ENCODE measurements around the gene NDUFS8.

Gene NDUFS8

GRCh38 chr11:68083517-68083916, 53.0 kb downstream of the NDUFS8 start:
- peaks cover 20% of the 10 kb centered on the region for H3K79me1 ChIP-seq (replicated peaks; ENCODE audit: low read length, poor library complexity, severe bottlenecking)
- no peak overlapping the region for H4K8ac ChIP-seq (ENCODE audit: low read length)
- H2AFZ ChIP-seq (ENCODE audit: low read depth, low read length) = no peak overlapping the region
- H3K36me3 ChIP-seq (ENCODE audit: control insufficient read depth in 1 of 2, insufficient read depth in 2 of 2, low read depth in 1 of 2, low read length in 2 of 2) = peaks cover 9 to 18% of the 10 kb centered on the region in 2 experiments
- H3K18ac ChIP-seq (ENCODE audit: low read depth in 1 of 2, low read length in 2 of 2) = no peak overlapping the region
- no peak overlapping the region for H3K4me2 ChIP-seq (ENCODE audit: low read length, poor library complexity, severe bottlenecking)
- no peak overlapping the region for H3K9ac ChIP-seq (ENCODE audit: low read length)
- no peaks in the 10 kb centered on the region for H3K9me3 ChIP-seq (ENCODE audit: control insufficient read depth, low read length)
- no peak overlapping the region for H2BK5ac ChIP-seq (ENCODE audit: low read depth, low read length, poor library complexity, severe bottlenecking)
- WGBS = 97% methylated on average over 3 of the region's 3 CpGs
- H3K27me3 ChIP-seq (ENCODE audit: control insufficient read depth in 1 of 2, insufficient read depth in 1 of 2, low read length in 2 of 2) = no peaks in the 10 kb centered on the region
- H3K4me3 ChIP-seq (ENCODE audit: insufficient read depth in 1 of 2, low read depth in 1 of 2, low read length in 2 of 2) = no peak overlapping the region
- no peak overlapping the region for H2BK15ac ChIP-seq (ENCODE audit: low read depth, poor library complexity, severe bottlenecking)
- no peak overlapping the region for H3K14ac ChIP-seq (ENCODE audit: low read length in 2 of 2)
- no peak overlapping the region for H3K4ac ChIP-seq (ENCODE audit: low read depth in 1 of 2, low read length in 2 of 2)
- H2BK120ac ChIP-seq (ENCODE audit: low read depth, low read length) = no peak overlapping the region
- H4K91ac ChIP-seq (ENCODE audit: low read length) = no peak overlapping the region
- DNase-seq = no peak
- H3K4me1 ChIP-seq (ENCODE audit: control insufficient read depth, insufficient read depth, low read depth, low read length) = peaks cover 7% of the 10 kb centered on the region
- H3K23ac ChIP-seq (ENCODE audit: low read length in 2 of 2) = no peak overlapping the region
- H3K27ac ChIP-seq (ENCODE audit: low read length, poor library complexity, severe bottlenecking) = no peak overlapping the region
- no peak overlapping the region for H2AK5ac ChIP-seq (ENCODE audit: low read length, severe bottlenecking)
- H2BK12ac ChIP-seq (ENCODE audit: low read length in 2 of 2) = no peak overlapping the region

Small RNAs within 50 kb of the gene (small RNA-seq; reads per million reads assigned to genes)
- 3.2 reads per million, percentile 20 among the genes with 10 or more reads in this experiment for gene MIR6753 (ENCODE audit: low read depth)

All from mesenchymal stem cell (in vitro differentiated cells and primary cell).